Measurements from ENCODE around the gene FGF16.

GRCh38 chrX:77446908-77447652 lies at the start of gene FGF16:
- TF ChIP-seq, protein P1, sequence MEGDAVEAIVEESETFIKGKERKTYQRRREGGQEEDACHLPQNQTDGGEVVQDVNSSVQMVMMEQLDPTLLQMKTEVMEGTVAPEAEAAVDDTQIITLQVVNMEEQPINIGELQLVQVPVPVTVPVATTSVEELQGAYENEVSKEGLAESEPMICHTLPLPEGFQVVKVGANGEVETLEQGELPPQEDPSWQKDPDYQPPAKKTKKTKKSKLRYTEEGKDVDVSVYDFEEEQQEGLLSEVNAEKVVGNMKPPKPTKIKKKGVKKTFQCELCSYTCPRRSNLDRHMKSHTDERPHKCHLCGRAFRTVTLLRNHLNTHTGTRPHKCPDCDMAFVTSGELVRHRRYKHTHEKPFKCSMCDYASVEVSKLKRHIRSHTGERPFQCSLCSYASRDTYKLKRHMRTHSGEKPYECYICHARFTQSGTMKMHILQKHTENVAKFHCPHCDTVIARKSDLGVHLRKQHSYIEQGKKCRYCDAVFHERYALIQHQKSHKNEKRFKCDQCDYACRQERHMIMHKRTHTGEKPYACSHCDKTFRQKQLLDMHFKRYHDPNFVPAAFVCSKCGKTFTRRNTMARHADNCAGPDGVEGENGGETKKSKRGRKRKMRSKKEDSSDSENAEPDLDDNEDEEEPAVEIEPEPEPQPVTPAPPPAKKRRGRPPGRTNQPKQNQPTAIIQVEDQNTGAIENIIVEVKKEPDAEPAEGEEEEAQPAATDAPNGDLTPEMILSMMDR (IDR thresholded peaks at IDR 0.05; ENCODE audit: insufficient read depth, low read depth, low read length): no peak
- no peak for TF ChIP-seq EZH2 (IDR thresholded peaks at IDR 0.05; ENCODE audit: insufficient read depth, low read length)

All from astrocyte (in vitro differentiated cells and primary cell).